ENCODE data around the gene A2M.

The A2M gene

GRCh38 chr12:9115731-9116559 lies at the start of gene A2M:
A2M (minus strand) TSS chr12:9115919; CDS start chr12:9115849, 70 bp downstream.
- in situ Hi-C loops (cut with MboI; ENCODE audit: low pct_unique_long_range_greater_than_20kb, low sequenced_read_pairs, unreplicated experiment), result no loop called here
- no peak for TF ChIP-seq CTCF (IDR thresholded peaks at IDR 0.05; ENCODE audit: extremely low read depth, insufficient read depth, missing control alignments)
- no peak for DNase-seq (ENCODE audit: low spot score)

GRCh38 chr12:9163392-9163791 lies 47.7 kb upstream of the A2M start:
- no peak for TF ChIP-seq CTCF (IDR thresholded peaks at IDR 0.05; ENCODE audit: extremely low read depth, insufficient read depth, missing control alignments)
- in situ Hi-C loops (cut with MboI; ENCODE audit: low pct_unique_long_range_greater_than_20kb, low sequenced_read_pairs, unreplicated experiment), result no loop called here
- DNase-seq (ENCODE audit: low spot score), result no peak

GRCh38 chr12:9156119-9156518 lies 40.4 kb upstream of the A2M start:
- in situ Hi-C loops (cut with MboI; ENCODE audit: low pct_unique_long_range_greater_than_20kb, low sequenced_read_pairs, unreplicated experiment), result no loop called here
- TF ChIP-seq CTCF (IDR thresholded peaks at IDR 0.05; ENCODE audit: extremely low read depth, insufficient read depth, missing control alignments), result no peak
- no peak for DNase-seq (ENCODE audit: low spot score)

GRCh38 chr12:9149372-9149771 lies 33.7 kb upstream of the A2M start:
- in situ Hi-C loops (cut with MboI; ENCODE audit: low pct_unique_long_range_greater_than_20kb, low sequenced_read_pairs, unreplicated experiment), result no loop called here
- peak; percentile 15 for TF ChIP-seq CTCF (IDR thresholded peaks at IDR 0.05; ENCODE audit: extremely low read depth, insufficient read depth, missing control alignments)
- no peak for DNase-seq (ENCODE audit: low spot score)

GRCh38 chr12:9148926-9149325 lies 33.2 kb upstream of the A2M start:
- DNase-seq (ENCODE audit: low spot score), result no peak
- in situ Hi-C loops (cut with MboI; ENCODE audit: low pct_unique_long_range_greater_than_20kb, low sequenced_read_pairs, unreplicated experiment), result no loop called here
- TF ChIP-seq CTCF (IDR thresholded peaks at IDR 0.05; ENCODE audit: extremely low read depth, insufficient read depth, missing control alignments), result no peak

GRCh38 chr12:9147461-9147860 lies 31.7 kb upstream of the A2M start:
- in situ Hi-C loops (cut with MboI; ENCODE audit: low pct_unique_long_range_greater_than_20kb, low sequenced_read_pairs, unreplicated experiment), result no loop called here
- no peak for TF ChIP-seq CTCF (IDR thresholded peaks at IDR 0.05; ENCODE audit: extremely low read depth, insufficient read depth, missing control alignments)
- no peak for DNase-seq (ENCODE audit: low spot score)

Measured in GM13977 (cell line).